Measurements from ENCODE around the gene ZBTB7B. TPM values are rescaled to one million over a fixed set of nuclear protein-coding genes. Genes with fewer than 3 reads are reported as not detected.
A peak's percentile ranks its signal among the peaks of the same experiment; 100 is the strongest.

The ZBTB7B gene
- polyA plus RNA-seq, 1 experiment, result 8.7 TPM

- Histone ChIP-seq H3K27ac (ENCODE audit: low read depth, low read length) (no peak overlapping the region), H3K27me3 (ENCODE audit: control insufficient read depth, insufficient read depth, low read length) (no peaks in the 10 kb centered on the region), H3K9me3 (ENCODE audit: control insufficient read depth, insufficient read depth, low read length) (no peaks in the 10 kb centered on the region; the same call in 1 of the 2 replicates), H3K4me3 (ENCODE audit: low read depth, low read length) (peak overlapping the region; percentile 43)
- no peak for DNase-seq (ENCODE audit: low read depth, low spot score)
- CTCF ChIA-PET, result interaction anchor here (0.5 to 2.5 kb wide), 22 partner anchors 11 to 1485 kb away, joined by 3 to 20 read pairs (median 5); partner anchors contain the start of genes FLAD1, PBXIP1, PYGO2 and SHC1
- POLR2A ChIA-PET, result interaction anchor here (2.0 to 2.7 kb wide), 2 partner anchors 28 to 38 kb away, joined by 4 to 15 read pairs; partner anchors contain the start of gene SHC1
- peak; percentile 93 for TF ChIP-seq CTCF (IDR thresholded peaks at IDR 0.05; ENCODE audit: low read depth, low read length)
These were observed 3.6 kb upstream of the ZBTB7B start for GRCh38 chr1:154998818-154999570.

- POLR2A ChIA-PET, result interaction anchor here (2.0 to 2.7 kb wide), 2 partner anchors 29 to 39 kb away, joined by 4 to 15 read pairs; partner anchors contain the start of gene SHC1
- peak overlapping the region; percentile 39 for H3K27ac ChIP-seq (ENCODE audit: low read depth, low read length)
- no peaks in the 10 kb centered on the region; the same call in 1 of the 2 replicates for H3K9me3 ChIP-seq (ENCODE audit: control insufficient read depth, insufficient read depth, low read length)
- H3K4me3 ChIP-seq (ENCODE audit: low read depth, low read length), result peak overlapping the region; percentile 76
- H3K27me3 ChIP-seq (ENCODE audit: control insufficient read depth, insufficient read depth, low read length), result no peaks in the 10 kb centered on the region
- no peak for DNase-seq (ENCODE audit: low read depth, low spot score)
- TF ChIP-seq CTCF (IDR thresholded peaks at IDR 0.05; ENCODE audit: low read depth, low read length), result no peak
- CTCF ChIA-PET, result interaction anchor here (0.5 to 2.5 kb wide), 20 partner anchors 8 to 440 kb away, joined by 3 to 20 read pairs (median 5); partner anchors contain the start of genes FLAD1, PBXIP1, PYGO2 and SHC1
These were observed 2.8 kb upstream of the ZBTB7B start for GRCh38 chr1:154999571-155000410.

DNA sequence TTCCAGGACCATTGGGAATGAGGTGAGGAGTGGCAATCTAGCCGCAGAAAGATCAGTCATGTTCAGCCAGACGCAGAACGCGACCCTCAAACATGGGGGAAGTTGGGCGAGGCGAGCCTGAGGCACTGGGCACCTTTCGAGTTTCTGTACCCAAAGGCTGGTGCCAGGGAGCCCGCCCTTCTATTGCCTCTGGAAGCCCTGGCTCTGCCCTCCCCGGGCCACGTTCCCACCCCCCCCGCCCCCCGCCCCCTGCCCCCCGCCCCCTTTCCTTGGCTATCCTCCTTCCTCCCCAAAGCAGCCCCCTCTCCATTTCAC lies 2.2 kb upstream of the ZBTB7B start:
- Histone ChIP-seq H3K27me3 (ENCODE audit: control insufficient read depth, insufficient read depth, low read length) (no peaks in the 10 kb centered on the region), H3K4me3 (ENCODE audit: low read depth, low read length) (peak overlapping the region; percentile 76), H3K9me3 (ENCODE audit: control insufficient read depth, insufficient read depth, low read length) (no peaks in the 10 kb centered on the region; the same call in 1 of the 2 replicates), H3K27ac (ENCODE audit: low read depth, low read length) (peak overlapping the region; percentile 84)
- DNase-seq (ENCODE audit: low read depth, low spot score), result no peak
- CTCF ChIA-PET, result interaction anchor here (0.7 to 2.5 kb wide), 7 partner anchors 7 to 194 kb away, joined by 3 to 20 read pairs (median 4); partner anchors contain the start of gene PBXIP1
- POLR2A ChIA-PET, result interaction anchor here (2.0 to 2.7 kb wide), 2 partner anchors 29 to 39 kb away, joined by 4 to 15 read pairs; partner anchors contain the start of gene SHC1
- TF ChIP-seq CTCF (IDR thresholded peaks at IDR 0.05; ENCODE audit: low read depth, low read length), result no peak

DNA sequence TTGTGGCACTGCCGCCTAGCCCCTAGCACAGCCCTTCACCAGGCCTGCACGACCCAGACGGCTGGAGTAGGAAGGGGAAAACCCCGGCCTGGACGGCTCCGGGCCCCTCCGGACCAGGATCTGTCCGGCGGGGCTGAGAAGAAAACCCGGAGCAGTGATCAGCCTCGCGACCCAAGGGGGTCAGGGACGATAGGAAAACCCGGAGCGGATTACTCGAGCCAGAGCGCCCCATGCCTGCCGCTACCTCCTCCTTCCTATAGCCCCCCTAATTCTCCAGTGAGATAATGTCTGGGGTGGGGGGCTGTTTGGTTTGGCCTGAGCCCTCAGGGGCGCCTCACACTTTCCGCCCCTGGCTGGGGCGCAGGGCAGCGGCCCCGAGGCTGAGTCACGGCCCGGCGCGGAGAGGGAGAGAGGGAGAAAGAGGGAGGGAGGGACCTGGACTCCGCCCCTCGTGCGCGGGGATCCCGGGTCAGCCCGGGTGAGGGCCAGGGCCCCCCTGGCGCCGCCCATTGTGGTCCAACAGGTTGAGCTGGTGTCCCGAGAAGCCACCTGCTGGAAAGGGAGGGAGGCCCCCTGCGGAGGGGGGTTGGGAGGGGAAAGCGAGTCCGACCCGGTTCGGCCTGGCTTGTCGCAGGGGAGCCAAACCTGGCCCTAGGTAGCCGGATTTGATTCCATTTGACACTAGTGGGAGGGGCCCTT lies 1.7 kb upstream of the ZBTB7B start:
- Histone ChIP-seq H3K4me3 (ENCODE audit: low read depth, low read length) (peak overlapping the region; percentile 76), H3K9me3 (ENCODE audit: control insufficient read depth, insufficient read depth, low read length) (no peaks in the 10 kb centered on the region; the same call in 1 of the 2 replicates), H3K27ac (ENCODE audit: low read depth, low read length) (peak overlapping the region; percentile 84), H3K27me3 (ENCODE audit: control insufficient read depth, insufficient read depth, low read length) (no peaks in the 10 kb centered on the region)
- TF ChIP-seq CTCF (IDR thresholded peaks at IDR 0.05; ENCODE audit: low read depth, low read length), result no peak; the same call in none of the 2 replicates
- POLR2A ChIA-PET, result interaction anchor here (1.3 to 2.0 kb wide), 2 partner anchors 30 to 40 kb away, joined by 4 read pairs; partner anchors contain the start of gene SHC1
- CTCF ChIA-PET, result interaction anchor here (0.5 to 2.5 kb wide), 6 partner anchors 14 to 46 kb away, joined by 3 to 20 read pairs (median 4); partner anchors contain the start of gene PBXIP1
- peak; percentile 52 for DNase-seq (ENCODE audit: low read depth, low spot score)

Measured in AG04450 (cell line).